IMR-90 (cell line): ENCODE measurements around the gene TNFSF12. TPM values are rescaled to one million over a fixed set of nuclear protein-coding genes. Genes with fewer than 3 reads are reported as not detected.

Experiments
- ATAC-seq: fragments of 200-7000 bp; cut with Tn5 transposase; 2 replicates; pipeline ENCODE4 v1.9.1; 2020; ENCODE audit warnings: low read depth, mild to moderate bottlenecking, moderate library complexity
- BruUV-seq: library from RNA; stranded (reverse); fragments of 400-500 nt; replicated peaks from 2 replicates; lab custom pipeline; 2021; lab: Mats Ljungman, UMichigan
- CTCF ChIA-PET: fragments of 300-600 bp; formaldehyde crosslinking; extraction: SDS; loops from one replicate; lab custom pipeline; 2021; ENCODE audit warnings: antibody characterized with exemption; lab: Yijun Ruan, JAX
- POLR2A ChIA-PET: fragments of 300-600 bp; sonication (Branson Sonifier 250); formaldehyde crosslinking; loops from one replicate; lab custom pipeline; 2022; ENCODE audit warnings: antibody characterized with exemption; ENCODE audit not compliant: unreplicated experiment; lab: Charles Lee
- DNase-seq: peaks from one replicate; pipeline ENCODE4 v3.0.0; 2013
- H2AFZ ChIP-seq: replicated peaks from 2 replicates; pipeline ENCODE3; 2013; ENCODE audit warnings: low read length, mild to moderate bottlenecking; ENCODE audit not compliant: poor library complexity
- H2AK5ac ChIP-seq: 2 replicates; pipeline ENCODE4 v1.6.1; 2013; ENCODE audit warnings: low read depth, low read length, inconsistent platforms
- H2AK9ac ChIP-seq: replicated peaks from 2 replicates; pipeline ENCODE3; 2013; ENCODE audit warnings: mild to moderate bottlenecking, low read depth, low read length, moderate library complexity; ENCODE audit not compliant: poor library complexity
- H2BK120ac ChIP-seq: 2 replicates; pipeline ENCODE4 v1.6.1; 2013; ENCODE audit warnings: low read depth, low read length, inconsistent platforms
- H2BK15ac ChIP-seq: 3 replicates; pipeline ENCODE4 v1.6.1; 2013; ENCODE audit warnings: low read depth, low read length, inconsistent platforms
- H2BK20ac ChIP-seq: 2 replicates; pipeline ENCODE4 v1.6.1; 2013; ENCODE audit warnings: low read depth, mild to moderate bottlenecking, inconsistent platforms, low read length, moderate library complexity
- H2BK5ac ChIP-seq: 2 replicates; pipeline ENCODE4 v1.6.1; 2013; ENCODE audit warnings: mild to moderate bottlenecking, low read depth, low read length, inconsistent platforms; ENCODE audit not compliant: poor library complexity, severe bottlenecking
- H3K14ac ChIP-seq: replicated peaks from 2 replicates; pipeline ENCODE4 v1.6.1; 2013; ENCODE audit warnings: low read depth, low read length, inconsistent platforms
- H3K18ac ChIP-seq: 2 replicates; pipeline ENCODE4 v1.6.1; 2013; ENCODE audit warnings: low read depth, low read length, control low read depth
- H3K23ac ChIP-seq: 2 replicates; pipeline ENCODE4 v1.6.1; 2013; ENCODE audit warnings: low read depth, low read length, inconsistent platforms
- H3K27ac ChIP-seq: 2 replicates; pipeline ENCODE4 v1.5.1; 2013; ENCODE audit warnings: mild to moderate bottlenecking, control low read depth, low read length; ENCODE audit not compliant: insufficient read depth
- H3K27me3 ChIP-seq: 2 replicates; pipeline ENCODE4 v1.6.1; 2013; ENCODE audit warnings: low read length; ENCODE audit not compliant: control insufficient read depth, insufficient read depth
- H3K36me3 ChIP-seq: 2 replicates; pipeline ENCODE4 v1.6.1; 2013; ENCODE audit warnings: low read length, mixed read lengths; ENCODE audit not compliant: control insufficient read depth, insufficient read depth
- H3K4ac ChIP-seq: 2 replicates; pipeline ENCODE4 v1.6.1; 2013; ENCODE audit warnings: low read depth, low read length, inconsistent platforms
- H3K4me1 ChIP-seq: 2 replicates; pipeline ENCODE4 v1.6.1; 2013; ENCODE audit warnings: low read length, mixed read lengths; ENCODE audit not compliant: control insufficient read depth, insufficient read depth
- H3K4me2 ChIP-seq: 2 replicates; pipeline ENCODE4 v1.6.1; 2013; ENCODE audit warnings: low read depth, mild to moderate bottlenecking, control low read depth, low read length, moderate library complexity
- H3K4me3 ChIP-seq: 2 replicates; pipeline ENCODE4 v1.5.1; 2013; ENCODE audit warnings: low read depth, mild to moderate bottlenecking, control low read depth, low read length, moderate library complexity; ENCODE audit not compliant: insufficient read depth
- H3K56ac ChIP-seq: 2 replicates; pipeline ENCODE4 v1.6.1; 2013; ENCODE audit warnings: low read length, inconsistent platforms; ENCODE audit not compliant: insufficient read depth; ENCODE audit errors: extremely low read depth
- H3K79me1 ChIP-seq, 2 experiments: 2 replicates each; pipeline ENCODE4 v1.6.1; 2013; ENCODE audit warnings: low read length in 2 of 2, inconsistent platforms in 1 of 2, low read depth in 1 of 2
- H3K9ac ChIP-seq: 2 replicates; pipeline ENCODE4 v1.6.1; 2013; ENCODE audit warnings: low read depth, low read length, control low read depth
- H3K9me1 ChIP-seq: 2 replicates; pipeline ENCODE4 v1.6.1; 2013; ENCODE audit warnings: low read length, inconsistent platforms; ENCODE audit not compliant: insufficient read depth
- H3K9me3 ChIP-seq: 2 replicates; pipeline ENCODE4 v1.6.1; 2013; ENCODE audit warnings: low read length; ENCODE audit not compliant: control insufficient read depth, insufficient read depth
- H4K20me1 ChIP-seq: 2 replicates; pipeline ENCODE4 v1.6.1; 2013; ENCODE audit warnings: low read length, inconsistent platforms; ENCODE audit not compliant: insufficient read depth
- H4K5ac ChIP-seq: 2 replicates; pipeline ENCODE4 v1.6.1; 2013; ENCODE audit warnings: mild to moderate bottlenecking, low read depth, low read length, control low read depth
- H4K8ac ChIP-seq, 2 experiments: 2 replicates each; pipeline ENCODE4 v1.6.1; 2013; ENCODE audit warnings: low read depth in 2 of 2, low read length in 2 of 2, control low read depth in 1 of 2, inconsistent platforms in 1 of 2
- H4K91ac ChIP-seq: 2 replicates; pipeline ENCODE4 v1.6.1; 2013; ENCODE audit warnings: low read depth, low read length, inconsistent platforms; ENCODE audit not compliant: insufficient read depth
- BHLHE40 ChIP-seq: fragments of 150-350 bp; IDR thresholded peaks from 2 replicates; pipeline ENCODE4 v1.6.1; 2016; ENCODE audit warnings: mild to moderate bottlenecking, low read depth, low read length
- MXI1 ChIP-seq: IDR thresholded peaks from 2 replicates; pipeline ENCODE4 v1.6.1; 2012; ENCODE audit warnings: low read depth, mild to moderate bottlenecking, low read length, moderate library complexity, borderline replicate concordance
- WGBS, 2 experiments: methylation state at CpG; one replicate each; pipeline versions ENCODE4 v1.1.5 to v1.1.7; 2013; ENCODE audit warnings: missing lambda C conversion rate in 2 of 2; ENCODE audit not compliant: insufficient read length in 1 of 2; ENCODE audit errors: extremely low coverage in 2 of 2; 5-methylcytosine and 5-hydroxymethylcytosine counted together
- dilution Hi-C: fragments of 300-500 bp; cut with HindIII; formaldehyde crosslinking; loops from one replicate; pipeline ENCODE4 v1.14.3; 2018; ENCODE audit warnings: low sequenced_read_pairs; ENCODE audit not compliant: unreplicated experiment
- in situ Hi-C: fragments of 300-500 bp; cut with MboI; formaldehyde crosslinking; loops from 3 replicates; pipeline ENCODE4 v1.14.3; 2019; ENCODE audit warnings: low sequenced_read_pairs, inconsistent platforms, mixed read lengths
- intact Hi-C: fragments of 100-400 bp; cut with micrococcal nuclease; formaldehyde crosslinking; loops from 2 replicates; pipeline ENCODE4 v1.10.0; 2022
- polyA plus RNA-seq, 3 experiments: library from polyadenylated mRNA; depleted of rRNA; stranded (reverse); fragments of >200 nt; gene quantifications; 2 replicates each; pipeline ENCODE4 v1.2.3, GENCODE V29; 2012; ENCODE audit warnings: low replicate concordance in 1 of 3
- total RNA-seq: library from RNA; depleted of rRNA; stranded (reverse); fragments of >200 nt; gene quantifications from 2 replicates; pipeline ENCODE4 v1.2.3, GENCODE V29; 2012
- TF ChIP-seq, protein P1 (sequence below): conservative IDR thresholded peaks from 2 replicates; pipeline ENCODE4 v1.5.1; 2012; ENCODE audit warnings: mild to moderate bottlenecking, low read depth, low read length, improper control_type of control experiment

TNFSF12 gene
- total and polyA plus RNA-seq, 2 of the 4 experiments (the other 2 are of a cell fraction) = 2.7 to 22.0 TPM

- 28% methylated on average over 3 of the region's 21 CpGs; no CpG with 5 or more reads in 1 of the 2 experiments for WGBS, 2 experiments
- H3K4me3 ChIP-seq = no peak overlapping the region
These were observed 9.1 kb downstream of the TNFSF12 start for GRCh38 chr17:7557775-7558543.

More at GRCh38 chr17:7557775-7558543, 9.1 kb downstream of the TNFSF12 start:
- peak; percentile 49 for DNase-seq
- no peak overlapping the region for H4K91ac ChIP-seq
- H4K20me1 ChIP-seq = no peaks in the 10 kb centered on the region
- BruUV-seq = no TSS peak
- TF ChIP-seq, protein P1, sequence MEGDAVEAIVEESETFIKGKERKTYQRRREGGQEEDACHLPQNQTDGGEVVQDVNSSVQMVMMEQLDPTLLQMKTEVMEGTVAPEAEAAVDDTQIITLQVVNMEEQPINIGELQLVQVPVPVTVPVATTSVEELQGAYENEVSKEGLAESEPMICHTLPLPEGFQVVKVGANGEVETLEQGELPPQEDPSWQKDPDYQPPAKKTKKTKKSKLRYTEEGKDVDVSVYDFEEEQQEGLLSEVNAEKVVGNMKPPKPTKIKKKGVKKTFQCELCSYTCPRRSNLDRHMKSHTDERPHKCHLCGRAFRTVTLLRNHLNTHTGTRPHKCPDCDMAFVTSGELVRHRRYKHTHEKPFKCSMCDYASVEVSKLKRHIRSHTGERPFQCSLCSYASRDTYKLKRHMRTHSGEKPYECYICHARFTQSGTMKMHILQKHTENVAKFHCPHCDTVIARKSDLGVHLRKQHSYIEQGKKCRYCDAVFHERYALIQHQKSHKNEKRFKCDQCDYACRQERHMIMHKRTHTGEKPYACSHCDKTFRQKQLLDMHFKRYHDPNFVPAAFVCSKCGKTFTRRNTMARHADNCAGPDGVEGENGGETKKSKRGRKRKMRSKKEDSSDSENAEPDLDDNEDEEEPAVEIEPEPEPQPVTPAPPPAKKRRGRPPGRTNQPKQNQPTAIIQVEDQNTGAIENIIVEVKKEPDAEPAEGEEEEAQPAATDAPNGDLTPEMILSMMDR = no peak
- TF ChIP-seq BHLHE40 (no peak), MXI1 (no peak)
- peaks cover 5 to 11% of the 10 kb centered on the region in 2 experiments; a peak in 3 of 4 replicates for H3K79me1 ChIP-seq
- no peak overlapping the region for H2BK20ac ChIP-seq
- no peak overlapping the region; the same call in 1 of the 2 replicates for H2BK120ac ChIP-seq
- dilution Hi-C loops (no loop called here), in situ Hi-C loops (loop anchor here (10.0 kb wide), 1 partner anchor 203 kb away; the partner anchor contains the start of genes KCTD11 and TMEM95), intact Hi-C loops (no loop called here)
- H3K9me3 ChIP-seq = no peaks in the 10 kb centered on the region
- no peaks in the 10 kb centered on the region for H3K27me3 ChIP-seq
- peak overlapping the region; percentile 72 for H4K5ac ChIP-seq
- H3K27ac ChIP-seq = peak overlapping the region; percentile 3; the same call in 1 of the 2 replicates
- ATAC-seq = no peak
- peak overlapping the region; percentile 52 to 88; a peak in 3 of 4 replicates for H4K8ac ChIP-seq
- no peak overlapping the region for H3K18ac ChIP-seq
- CTCF ChIA-PET = no interaction called here
- peak overlapping the region; percentile 75 for H2AK9ac ChIP-seq
- H3K4me2 ChIP-seq = no peak overlapping the region
- H3K9ac ChIP-seq = peak overlapping the region; percentile 24; the same call in 1 of the 2 replicates
- no peak overlapping the region for H3K56ac ChIP-seq
- POLR2A ChIA-PET = interaction anchor here (0.6 kb wide), 2 partner anchors 8 to 340 kb away, joined by 5 to 10 read pairs; no protein-coding TSS in a partner anchor
- H3K9me1 ChIP-seq = no peaks in the 10 kb centered on the region
- peaks cover 9% of the 10 kb centered on the region for H3K4me1 ChIP-seq
- no peaks in the 10 kb centered on the region for H3K36me3 ChIP-seq
- peak overlapping the region; percentile 92 for H2AFZ ChIP-seq
- peak overlapping the region; percentile 56 for H3K4ac ChIP-seq
- no peak overlapping the region; the same call in 1 of the 2 replicates for H3K14ac ChIP-seq
- peak overlapping the region; percentile 58 for H2AK5ac ChIP-seq
- H2BK15ac ChIP-seq = no peak overlapping the region
- no peak overlapping the region for H3K23ac ChIP-seq
- H2BK5ac ChIP-seq = no peak overlapping the region
